Neuronal stem cell (in vitro differentiated cells): ENCODE data around the gene CDH10.

Experiments
- DNase-seq: peaks from one replicate; pipeline ENCODE4 v3.0.0-alpha.2; 2013; ENCODE audit warnings: low spot score
- H2AFZ ChIP-seq: one replicate; pipeline ENCODE4 v1.6.1; 2013; ENCODE audit warnings: mild to moderate bottlenecking, low read length, inconsistent platforms
- H2AK5ac ChIP-seq: 2 replicates; pipeline ENCODE4 v1.6.1; 2013; ENCODE audit warnings: low read depth, mild to moderate bottlenecking, inconsistent platforms, low read length, moderate library complexity, mixed read lengths
- H2BK120ac ChIP-seq: 2 replicates; pipeline ENCODE4 v1.6.1; 2013; ENCODE audit warnings: low read depth, mild to moderate bottlenecking, inconsistent platforms, low read length, moderate library complexity, mixed read lengths
- H2BK12ac ChIP-seq: one replicate; pipeline ENCODE4 v1.6.1; 2013; ENCODE audit warnings: low read length, inconsistent platforms
- H2BK15ac ChIP-seq: 2 replicates; pipeline ENCODE4 v1.6.1; 2013; ENCODE audit warnings: mild to moderate bottlenecking, low read length, inconsistent platforms, mixed read lengths
- H2BK5ac ChIP-seq: one replicate; pipeline ENCODE4 v1.6.1; 2013; ENCODE audit warnings: inconsistent platforms, mild to moderate bottlenecking, low read length, moderate library complexity
- H3K14ac ChIP-seq: one replicate; pipeline ENCODE4 v1.6.1; 2013; ENCODE audit warnings: low read length, inconsistent platforms
- H3K18ac ChIP-seq: 2 replicates; pipeline ENCODE4 v1.6.1; 2013; ENCODE audit warnings: low read length, inconsistent platforms
- H3K23ac ChIP-seq: 2 replicates; pipeline ENCODE4 v1.6.1; 2013; ENCODE audit warnings: low read depth, mild to moderate bottlenecking, mixed read lengths, low read length, inconsistent platforms; ENCODE audit not compliant: poor library complexity
- H3K27ac ChIP-seq: replicated peaks from 3 replicates; pipeline ENCODE4 v1.5.1; 2013; ENCODE audit warnings: low read length, inconsistent platforms
- H3K27me3 ChIP-seq, 3 experiments: 2 replicates each; pipeline ENCODE4 v1.6.1; 2013; ENCODE audit warnings: low read length in 3 of 3, mild to moderate bottlenecking in 2 of 3, inconsistent platforms in 1 of 3, low read depth in 1 of 3, mixed read lengths in 1 of 3, moderate library complexity in 1 of 3; ENCODE audit not compliant: control insufficient read depth in 3 of 3, insufficient read depth in 3 of 3
- H3K36me3 ChIP-seq, 2 donors: replicated peaks in 1 of 2; 2 replicates each; pipeline ENCODE4 v1.6.1; 2013; ENCODE audit warnings: low read length in 2 of 2; ENCODE audit not compliant: control insufficient read depth in 2 of 2, insufficient read depth in 2 of 2
- H3K4ac ChIP-seq: 2 replicates; pipeline ENCODE4 v1.6.1; 2013; ENCODE audit warnings: inconsistent platforms, mild to moderate bottlenecking, low read length, moderate library complexity
- H3K4me1 ChIP-seq, 2 donors: 1 replicate in 1 of 2; 2 replicates in 1 of 2; pipeline ENCODE4 v1.6.1; 2013; ENCODE audit warnings: low read length in 2 of 2, low read depth in 1 of 2; ENCODE audit not compliant: control insufficient read depth in 2 of 2, insufficient read depth in 1 of 2
- H3K4me2 ChIP-seq: one replicate; pipeline ENCODE4 v1.6.1; 2013; ENCODE audit warnings: mild to moderate bottlenecking, low read length, inconsistent platforms; ENCODE audit not compliant: insufficient read depth, poor library complexity, severe bottlenecking
- H3K4me3 ChIP-seq, 2 donors: 2 replicates each; pipeline ENCODE4 v1.5.1; 2013; ENCODE audit warnings: low read length in 2 of 2, mild to moderate bottlenecking in 2 of 2, inconsistent platforms in 1 of 2, moderate library complexity in 1 of 2
- H3K79me1 ChIP-seq: one replicate; pipeline ENCODE4 v1.6.1; 2013; ENCODE audit warnings: low read depth, mild to moderate bottlenecking, inconsistent platforms, low read length, moderate library complexity
- H3K9ac ChIP-seq: one replicate; pipeline ENCODE4 v1.6.1; 2013; ENCODE audit warnings: mild to moderate bottlenecking, low read depth, low read length, inconsistent platforms; ENCODE audit not compliant: poor library complexity
- H3K9me3 ChIP-seq, 2 donors: replicated peaks in 1 of 2; 2 replicates each; pipeline versions ENCODE3 to v1.6.1; 2013; ENCODE audit warnings: low read length in 2 of 2, mild to moderate bottlenecking in 2 of 2, inconsistent platforms in 1 of 2, low read depth in 1 of 2, mixed read lengths in 1 of 2, moderate library complexity in 1 of 2; ENCODE audit not compliant: control insufficient read depth in 2 of 2, insufficient read depth in 1 of 2
- H4K8ac ChIP-seq: one replicate; pipeline ENCODE4 v1.6.1; 2013; ENCODE audit warnings: low read depth, mild to moderate bottlenecking, inconsistent platforms, low read length, moderate library complexity
- H4K91ac ChIP-seq: one replicate; pipeline ENCODE4 v1.6.1; 2013; ENCODE audit warnings: low read length, low read depth, mild to moderate bottlenecking, inconsistent platforms; ENCODE audit not compliant: poor library complexity
- WGBS, 2 donors: extraction: QIAGEN DNeasy Blood & Tissue Kit; methylation state at CpG; one replicate each; pipeline ENCODE4 v1.1.7; 2013; ENCODE audit warnings: missing lambda C conversion rate in 2 of 2, mixed read lengths in 1 of 2; ENCODE audit not compliant: insufficient read length in 2 of 2, insufficient replicate concordance in 1 of 2; ENCODE audit errors: extremely low coverage in 2 of 2; 5-methylcytosine and 5-hydroxymethylcytosine counted together

The CDH10 gene

DNA sequence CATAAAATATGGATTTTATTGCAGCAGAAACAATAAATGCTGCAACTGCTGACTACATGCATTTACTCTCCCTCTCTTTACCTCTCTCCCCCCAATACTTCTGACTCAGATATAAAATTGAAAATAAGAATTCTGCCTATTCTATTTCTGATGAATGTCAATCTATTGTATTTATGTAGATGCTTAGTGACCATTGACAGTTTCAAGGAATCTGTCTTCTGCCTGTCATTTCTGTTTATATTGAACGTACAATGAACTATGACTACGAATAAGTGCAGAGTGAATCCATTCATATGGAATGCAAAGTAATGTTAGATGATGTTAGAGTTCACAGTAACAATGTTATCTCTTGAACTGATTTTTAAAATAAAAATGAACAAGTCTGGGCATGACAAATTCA, 898 bp downstream of the CDH10 start:
- Histone ChIP-seq H2BK5ac (no peak overlapping the region), H3K9ac (no peak overlapping the region), H3K79me1 (no peaks in the 10 kb centered on the region), H2AK5ac (no peak overlapping the region), H3K27ac (no peak overlapping the region), H3K4ac (no peak overlapping the region), H4K8ac (no peak overlapping the region), H3K36me3 (no peaks in the 10 kb centered on the region), H3K4me2 (no peak overlapping the region), H3K27me3 (no peaks in the 10 kb centered on the region), H3K23ac (no peak overlapping the region), H3K14ac (no peak overlapping the region), H3K4me1 (peaks cover 0 to 7% of the 10 kb centered on the region in 2 donors), H4K91ac (no peak overlapping the region), H2BK120ac (no peak overlapping the region), H2BK12ac (no peak overlapping the region), H2BK15ac (no peak overlapping the region), H2AFZ (peak overlapping the region; percentile 85), H3K18ac (no peak overlapping the region), H3K4me3 (peak overlapping the region in 1 of 2 donors; percentile 50), H3K9me3 (no peaks in the 10 kb centered on the region)
- DNase-seq = no peak
- WGBS, 2 donors = no CpG with 5 or more reads among the region's 2 CpGs

DNA sequence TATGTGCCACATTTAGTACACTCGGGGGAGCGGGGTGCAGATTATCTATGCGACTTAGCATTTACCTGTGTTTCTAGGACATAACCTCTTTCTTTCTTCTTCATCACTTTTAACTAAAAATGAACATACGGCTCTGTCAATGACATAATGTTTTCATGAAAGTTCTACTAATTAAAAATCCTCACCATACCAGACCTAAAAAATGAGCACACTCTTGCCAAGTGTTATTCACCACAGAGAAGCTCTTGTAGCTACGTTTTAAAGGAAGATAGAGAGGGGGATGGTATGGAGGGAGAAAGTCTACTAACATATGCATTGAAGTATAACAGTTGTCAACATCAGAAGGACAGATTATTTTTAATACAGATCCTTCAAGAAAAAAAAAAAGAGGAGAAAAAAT, 1.6 kb downstream of the CDH10 start:
- no peak overlapping the region for H2BK5ac ChIP-seq
- H2BK12ac ChIP-seq = no peak overlapping the region
- no peaks in the 10 kb centered on the region for H3K9me3 ChIP-seq
- no peak overlapping the region for H4K91ac ChIP-seq
- no CpG with 5 or more reads among the region's 5 CpGs for WGBS, 2 donors
- H3K4ac ChIP-seq = no peak overlapping the region
- no peaks in the 10 kb centered on the region for H3K79me1 ChIP-seq
- no peaks in the 10 kb centered on the region for H3K36me3 ChIP-seq
- H3K4me1 ChIP-seq = peaks cover 0 to 7% of the 10 kb centered on the region in 2 donors
- H2AK5ac ChIP-seq = no peak overlapping the region
- H2BK120ac ChIP-seq = no peak overlapping the region
- peak overlapping the region in 1 of 2 donors; percentile 50 for H3K4me3 ChIP-seq
- no peak overlapping the region for H2BK15ac ChIP-seq
- DNase-seq = no peak
- H3K14ac ChIP-seq = no peak overlapping the region
- no peak overlapping the region for H3K27ac ChIP-seq
- no peak overlapping the region for H3K18ac ChIP-seq
- no peak overlapping the region for H3K9ac ChIP-seq
- no peaks in the 10 kb centered on the region for H3K27me3 ChIP-seq
- H4K8ac ChIP-seq = no peak overlapping the region
- no peak overlapping the region for H3K4me2 ChIP-seq
- no peak overlapping the region for H3K23ac ChIP-seq
- no peak overlapping the region for H2AFZ ChIP-seq

DNA sequence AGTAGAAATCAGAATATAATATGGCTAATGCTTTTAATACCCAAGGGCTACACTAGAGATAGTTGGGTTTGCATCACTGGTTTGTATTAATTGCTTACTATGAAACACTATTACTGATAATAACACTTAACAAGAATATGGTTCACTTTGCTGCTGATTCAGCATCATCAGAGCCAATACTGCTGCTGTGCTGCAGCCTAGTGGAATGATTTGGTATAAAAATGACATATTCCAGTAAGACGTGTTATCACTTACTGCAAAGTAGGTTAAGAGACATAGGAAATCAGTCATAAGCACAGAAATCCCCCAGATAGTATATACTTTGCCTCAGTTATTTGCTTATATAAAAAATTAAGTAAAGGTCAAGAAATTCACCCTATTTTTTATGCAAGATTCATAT, 2.8 kb downstream of the CDH10 start:
- no CpG with 5 or more reads among the region's 1 CpG for WGBS, 2 donors
- no peak overlapping the region for H2BK120ac ChIP-seq
- H4K8ac ChIP-seq = no peak overlapping the region
- no peak overlapping the region for H3K4me2 ChIP-seq
- no peaks in the 10 kb centered on the region for H3K79me1 ChIP-seq
- H3K4me3 ChIP-seq = no peak overlapping the region
- no peak for DNase-seq
- no peak overlapping the region for H3K14ac ChIP-seq
- no peak overlapping the region for H3K23ac ChIP-seq
- H3K4me1 ChIP-seq = peaks cover 0 to 7% of the 10 kb centered on the region in 2 donors
- H3K9ac ChIP-seq = no peak overlapping the region
- H3K18ac ChIP-seq = no peak overlapping the region
- no peaks in the 10 kb centered on the region for H3K27me3 ChIP-seq
- H2BK5ac ChIP-seq = no peak overlapping the region
- H2BK15ac ChIP-seq = no peak overlapping the region
- no peaks in the 10 kb centered on the region for H3K9me3 ChIP-seq
- no peak overlapping the region for H2AK5ac ChIP-seq
- H2BK12ac ChIP-seq = no peak overlapping the region
- no peak overlapping the region for H2AFZ ChIP-seq
- no peak overlapping the region for H3K27ac ChIP-seq
- H4K91ac ChIP-seq = no peak overlapping the region
- H3K4ac ChIP-seq = no peak overlapping the region
- H3K36me3 ChIP-seq = no peaks in the 10 kb centered on the region

DNA sequence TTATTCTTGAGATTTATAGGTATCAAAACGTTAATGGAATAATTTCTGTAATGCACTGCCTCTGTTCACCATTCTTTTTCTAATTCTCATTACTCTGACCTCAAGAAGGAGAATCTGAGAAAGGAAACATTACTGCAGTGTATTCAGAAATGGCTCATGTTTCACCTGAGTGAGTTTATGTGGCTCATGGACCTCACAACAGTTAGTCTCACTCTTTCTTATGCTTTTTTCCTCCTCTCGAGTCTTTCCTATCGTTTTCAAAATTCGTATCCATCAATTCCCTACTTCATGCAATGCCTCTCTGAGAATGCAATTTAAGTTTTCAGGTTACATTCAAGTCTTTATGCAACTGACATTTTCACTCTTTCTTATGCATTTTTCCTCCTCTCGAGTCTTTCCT, 9.6 kb downstream of the CDH10 start:
- DNase-seq = no peak
- Histone ChIP-seq H3K36me3 (no peaks in the 10 kb centered on the region), H2AK5ac (no peak overlapping the region), H3K4me3 (no peak overlapping the region), H3K4ac (no peak overlapping the region), H2BK5ac (no peak overlapping the region), H2AFZ (no peak overlapping the region), H3K27me3 (no peaks in the 10 kb centered on the region), H2BK15ac (no peak overlapping the region), H3K9ac (no peak overlapping the region), H3K9me3 (no peaks in the 10 kb centered on the region), H2BK12ac (no peak overlapping the region), H3K4me1 (no peaks in the 10 kb centered on the region), H3K27ac (no peak overlapping the region), H3K79me1 (no peaks in the 10 kb centered on the region), H2BK120ac (no peak overlapping the region), H3K14ac (no peak overlapping the region), H4K91ac (no peak overlapping the region), H4K8ac (no peak overlapping the region), H3K18ac (no peak overlapping the region), H3K4me2 (no peak overlapping the region), H3K23ac (no peak overlapping the region)
- WGBS, 2 donors = 100% methylated on average over 1 of the region's 5 CpGs; no CpG with 5 or more reads in 1 of the 2 donors
